Breast epithelium (tissue), 3 donors: ENCODE results near the gene GLI3.

Experiments used
- CTCF ChIP-seq, 3 donors: fragments of 450-650 bp; IDR thresholded peaks; one replicate each; pipeline ENCODE4 v1.5.1; 2016 to 2017; ENCODE audit warnings: antibody characterized with exemption in 3 of 3, mild to moderate bottlenecking in 3 of 3, moderate library complexity in 3 of 3
- POLR2A ChIP-seq: fragments of 450-650 bp; IDR thresholded peaks from one replicate; pipeline ENCODE4 v1.6.1; 2016; ENCODE audit warnings: antibody characterized with exemption, mild to moderate bottlenecking, moderate library complexity
- POLR2AphosphoS5 ChIP-seq, 3 donors: sonication (generic); formaldehyde crosslinking; IDR thresholded peaks; one replicate each; pipeline ENCODE4 v1.6.1; 2017; ENCODE audit warnings: antibody characterized with exemption in 3 of 3

DNA sequence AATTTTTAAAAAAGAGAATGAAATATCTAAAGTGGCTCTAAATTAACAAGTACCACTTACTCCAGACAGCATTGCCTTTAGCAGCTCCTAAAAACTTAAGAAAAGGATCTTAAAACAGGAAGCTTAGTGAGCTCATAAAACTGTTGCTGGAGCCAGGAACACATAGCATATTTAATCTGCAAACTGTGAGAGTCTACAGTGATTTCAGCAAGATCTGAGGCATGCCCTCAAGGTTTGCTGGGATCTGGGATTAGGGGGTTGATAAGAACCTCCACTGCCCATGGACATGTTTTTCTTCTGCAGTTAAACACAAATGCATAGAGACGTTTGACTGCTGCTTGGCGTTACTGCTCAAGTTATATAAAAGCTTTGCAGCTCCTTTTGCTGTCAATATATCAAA, 3.8 kb downstream of the GLI3 start:
- TF ChIP-seq CTCF (IDR thresholded peaks at IDR 0.05) (no peak), POLR2A (no peak), POLR2AphosphoS5 (IDR thresholded peaks at IDR 0.05) (no peak)
